Left lung (tissue), 10 donors: ENCODE data around the gene PSME3IP1. TPM values are rescaled to one million over a fixed set of nuclear protein-coding genes. Genes with fewer than 3 reads are reported as not detected.

ENCODE experiments used
- ATAC-seq: fragments of 200-7000 bp; cut with Tn5 transposase; one replicate; pipeline ENCODE4 v1.9.1; 2020; ENCODE audit warnings: moderate library complexity
- DNase-seq, 4 donors: peaks; one replicate each; pipeline ENCODE4 v3.0.0-alpha.2; 2013 to 2020
- H3K27ac ChIP-seq, 2 donors: fragments of 200-600 bp; sonication (generic) in 1 of 2; one replicate each; pipeline versions ENCODE4 v1.5.0 to v1.8.0; 2020 to 2021
- H3K27me3 ChIP-seq, 2 donors: fragments of 200-600 bp; sonication (generic) in 1 of 2; one replicate each; pipeline versions ENCODE4 v1.5.0 to v1.8.0; 2020 to 2021
- H3K36me3 ChIP-seq, 2 donors: fragments of 200-600 bp; sonication (generic) in 1 of 2; one replicate each; pipeline versions ENCODE4 v1.5.0 to v1.8.0; 2020 to 2021
- H3K4me1 ChIP-seq, 2 donors: fragments of 200-600 bp; one replicate each; pipeline ENCODE4 v1.8.0; 2021
- H3K4me3 ChIP-seq, 2 donors: fragments of 200-600 bp; sonication (generic) in 1 of 2; one replicate each; pipeline versions ENCODE4 v1.5.0 to v1.8.0; 2020 to 2021; ENCODE audit warnings: mild to moderate bottlenecking in 1 of 2
- H3K9me3 ChIP-seq, 2 donors: fragments of 200-600 bp; sonication (generic) in 1 of 2; one replicate each; pipeline versions ENCODE4 v1.5.0 to v1.8.0; 2020 to 2021
- intact Hi-C, 2 donors: fragments of 100-400 bp; cut with DNase I; formaldehyde crosslinking; loops; one replicate each; pipeline versions ENCODE4 v1.11.2 to v1.14.2; 2022
- polyA plus RNA-seq, 6 donors: library from polyadenylated mRNA; unstranded; fragments of 120-200 nt; gene quantifications; one replicate each; pipeline ENCODE4 v1.2.1, GENCODE V29; 2013; ENCODE audit not compliant: insufficient read length in 6 of 6
- total RNA-seq, 2 donors: library from RNA; stranded (reverse); fragmentation: NEBNext Ultra II Directional; extraction: Animal tissue kit (Norgen Biotek cat#: 25700); gene quantifications; one replicate each; pipeline ENCODE4 v1.2.1, GENCODE V29; 2021
- TF ChIP-seq, protein P1 (sequence below), 2 donors: fragments of 200-600 bp; sonication (generic) in 1 of 2; IDR thresholded peaks; one replicate each; pipeline versions ENCODE4 v1.5.0 to v1.8.0; 2021; ENCODE audit warnings: antibody characterized with exemption in 2 of 2
- donor health status: DM: no; HTN: yes; CAD: no.
- donor health status: DM: no; HTN: no; CAD: no.

Gene PSME3IP1
- total and polyA plus RNA-seq, 8 donors = 53.1 to 123 (median 104) TPM

DNA sequence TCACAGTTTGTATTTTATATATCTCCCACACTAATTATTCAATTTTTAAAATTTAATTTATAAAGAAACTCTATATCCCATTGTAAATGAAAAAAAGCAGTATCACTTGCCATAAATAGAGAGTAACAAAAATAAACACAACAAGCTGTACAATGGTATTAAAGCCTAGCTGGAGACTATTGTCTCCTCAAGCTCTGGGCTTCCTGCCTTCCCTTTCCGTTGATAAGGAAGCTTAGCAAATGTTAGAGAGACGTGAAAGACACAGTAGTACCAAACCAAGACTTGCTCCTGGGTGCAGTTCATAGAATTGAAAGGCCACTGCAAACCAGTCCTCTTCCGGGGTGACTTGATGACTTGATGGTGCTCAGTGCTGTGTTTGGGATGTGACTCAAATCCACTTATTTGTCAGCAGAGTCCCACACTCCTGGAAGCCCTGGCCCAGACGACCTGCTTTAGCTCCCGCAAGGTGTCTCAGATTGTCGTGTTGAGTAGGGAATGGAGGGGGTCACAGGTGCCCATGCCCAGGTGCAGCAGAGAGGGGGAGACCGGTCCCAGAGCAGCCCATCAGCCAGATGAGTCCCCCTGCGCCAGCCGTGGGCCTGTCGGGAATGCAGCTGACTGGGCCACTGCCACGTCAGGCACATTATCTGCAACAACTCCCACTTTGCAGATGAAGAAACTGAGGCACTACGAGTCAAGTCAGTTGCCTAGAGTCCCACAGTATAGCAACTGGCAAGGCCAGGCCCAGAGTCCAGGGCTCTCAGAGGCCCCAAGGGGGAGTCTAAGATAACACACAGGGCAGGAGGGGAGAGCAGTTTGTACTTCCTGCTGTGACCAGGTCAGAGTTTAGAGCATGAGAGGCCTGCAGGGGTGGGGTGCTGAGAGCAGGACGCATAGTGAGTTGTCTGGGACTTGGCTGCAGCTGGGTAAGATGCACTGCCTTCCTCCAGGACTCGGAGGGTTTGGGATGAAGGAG is 40.5 kb downstream of the PSME3IP1 start:
- H3K27me3 ChIP-seq = no peaks in the 10 kb centered on the region
- H3K36me3 ChIP-seq = peaks cover 0 to 12% of the 10 kb centered on the region in 2 donors
- intact Hi-C loops = no loop called here
- ATAC-seq (no peak), DNase-seq (peak in 1 of 4 donors; percentile 53)
- H3K9me3 ChIP-seq = no peaks in the 10 kb centered on the region
- H3K4me1 ChIP-seq = peaks cover 5 to 74% of the 10 kb centered on the region in 2 donors
- TF ChIP-seq, protein P1, sequence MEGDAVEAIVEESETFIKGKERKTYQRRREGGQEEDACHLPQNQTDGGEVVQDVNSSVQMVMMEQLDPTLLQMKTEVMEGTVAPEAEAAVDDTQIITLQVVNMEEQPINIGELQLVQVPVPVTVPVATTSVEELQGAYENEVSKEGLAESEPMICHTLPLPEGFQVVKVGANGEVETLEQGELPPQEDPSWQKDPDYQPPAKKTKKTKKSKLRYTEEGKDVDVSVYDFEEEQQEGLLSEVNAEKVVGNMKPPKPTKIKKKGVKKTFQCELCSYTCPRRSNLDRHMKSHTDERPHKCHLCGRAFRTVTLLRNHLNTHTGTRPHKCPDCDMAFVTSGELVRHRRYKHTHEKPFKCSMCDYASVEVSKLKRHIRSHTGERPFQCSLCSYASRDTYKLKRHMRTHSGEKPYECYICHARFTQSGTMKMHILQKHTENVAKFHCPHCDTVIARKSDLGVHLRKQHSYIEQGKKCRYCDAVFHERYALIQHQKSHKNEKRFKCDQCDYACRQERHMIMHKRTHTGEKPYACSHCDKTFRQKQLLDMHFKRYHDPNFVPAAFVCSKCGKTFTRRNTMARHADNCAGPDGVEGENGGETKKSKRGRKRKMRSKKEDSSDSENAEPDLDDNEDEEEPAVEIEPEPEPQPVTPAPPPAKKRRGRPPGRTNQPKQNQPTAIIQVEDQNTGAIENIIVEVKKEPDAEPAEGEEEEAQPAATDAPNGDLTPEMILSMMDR (IDR thresholded peaks at IDR 0.05) = no peak
- H3K27ac ChIP-seq = peak overlapping the region; percentile 13 to 67
- H3K4me3 ChIP-seq = no peak overlapping the region

DNA sequence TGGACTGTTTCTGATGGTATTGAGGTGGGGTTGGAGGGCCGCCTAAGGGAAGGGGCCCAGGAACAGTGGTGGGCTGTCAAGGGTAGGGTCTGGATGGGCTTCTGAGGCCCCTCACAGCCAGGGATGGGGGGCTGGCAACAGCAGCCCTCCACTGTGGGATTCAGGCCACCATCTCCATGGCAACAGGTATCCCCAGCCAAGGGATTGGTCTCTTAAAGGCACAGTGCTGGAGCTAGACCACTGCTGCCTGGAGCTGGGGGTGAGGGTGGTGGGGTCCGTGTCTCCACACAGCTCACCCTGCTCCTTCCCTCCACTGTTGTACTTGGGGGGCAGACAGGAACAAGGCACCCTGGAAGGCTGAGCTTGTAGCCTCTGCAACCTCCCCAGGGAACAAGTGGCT is 41.8 kb downstream of the PSME3IP1 start:
- Histone ChIP-seq H3K27ac (peak overlapping the region in 1 of 2 donors; percentile 53), H3K4me3 (no peak overlapping the region), H3K36me3 (peaks cover 0 to 6% of the 10 kb centered on the region in 2 donors), H3K4me1 (peaks cover 5 to 86% of the 10 kb centered on the region in 2 donors), H3K27me3 (no peaks in the 10 kb centered on the region), H3K9me3 (no peaks in the 10 kb centered on the region)
- intact Hi-C loops = no loop called here
- peak in 1 of 4 donors; percentile 8 for DNase-seq
- TF ChIP-seq, protein P1 (IDR thresholded peaks at IDR 0.05) = no peak
- ATAC-seq = no peak

DNA sequence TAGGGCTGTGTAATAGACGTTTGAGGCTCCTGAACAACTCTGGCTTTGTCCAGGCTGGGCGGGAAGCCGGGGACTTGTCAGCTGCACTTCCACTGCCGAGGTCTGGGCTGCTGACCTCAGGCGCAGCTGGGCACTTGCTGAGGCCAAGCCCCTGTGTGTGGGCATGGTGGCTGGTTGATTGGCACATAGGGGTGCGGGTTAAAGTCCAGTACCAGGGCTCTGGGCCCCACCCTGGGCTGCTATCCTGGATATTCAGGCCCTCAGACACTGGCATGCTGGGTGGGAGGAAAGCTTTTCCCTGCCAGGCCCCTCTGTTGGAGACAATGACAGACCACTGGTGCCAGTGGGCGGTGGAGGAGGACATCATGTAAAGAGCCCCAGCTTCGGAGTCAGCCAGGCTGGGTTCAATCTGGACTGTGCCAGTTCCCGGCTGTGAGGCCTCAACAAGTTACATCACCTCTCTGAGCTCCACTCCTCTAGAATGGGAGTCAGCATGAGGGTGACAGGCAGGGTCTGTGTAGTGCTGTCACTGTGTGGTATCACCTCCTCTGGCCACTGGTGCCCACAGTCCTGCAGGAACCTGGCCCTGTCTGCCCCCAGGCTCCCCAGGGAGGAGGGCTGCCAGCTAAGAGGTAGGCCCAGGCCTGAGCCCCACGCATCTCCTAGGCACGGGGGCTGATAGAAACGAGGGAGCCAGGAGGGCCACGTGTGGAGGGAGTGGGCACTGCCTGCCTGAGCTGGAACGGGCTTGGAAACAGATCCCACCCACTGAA is 42.5 kb downstream of the PSME3IP1 start:
- intact Hi-C loops = no loop called here
- Histone ChIP-seq H3K27ac (peak overlapping the region in 1 of 2 donors; percentile 53), H3K27me3 (no peaks in the 10 kb centered on the region), H3K4me3 (no peak overlapping the region), H3K4me1 (peaks cover 5 to 80% of the 10 kb centered on the region in 2 donors), H3K36me3 (peaks cover 0 to 3% of the 10 kb centered on the region in 2 donors), H3K9me3 (no peaks in the 10 kb centered on the region)
- TF ChIP-seq, protein P1 (IDR thresholded peaks at IDR 0.05) = no peak
- ATAC-seq (no peak), DNase-seq (peak in 1 of 4 donors; percentile 50)

DNA sequence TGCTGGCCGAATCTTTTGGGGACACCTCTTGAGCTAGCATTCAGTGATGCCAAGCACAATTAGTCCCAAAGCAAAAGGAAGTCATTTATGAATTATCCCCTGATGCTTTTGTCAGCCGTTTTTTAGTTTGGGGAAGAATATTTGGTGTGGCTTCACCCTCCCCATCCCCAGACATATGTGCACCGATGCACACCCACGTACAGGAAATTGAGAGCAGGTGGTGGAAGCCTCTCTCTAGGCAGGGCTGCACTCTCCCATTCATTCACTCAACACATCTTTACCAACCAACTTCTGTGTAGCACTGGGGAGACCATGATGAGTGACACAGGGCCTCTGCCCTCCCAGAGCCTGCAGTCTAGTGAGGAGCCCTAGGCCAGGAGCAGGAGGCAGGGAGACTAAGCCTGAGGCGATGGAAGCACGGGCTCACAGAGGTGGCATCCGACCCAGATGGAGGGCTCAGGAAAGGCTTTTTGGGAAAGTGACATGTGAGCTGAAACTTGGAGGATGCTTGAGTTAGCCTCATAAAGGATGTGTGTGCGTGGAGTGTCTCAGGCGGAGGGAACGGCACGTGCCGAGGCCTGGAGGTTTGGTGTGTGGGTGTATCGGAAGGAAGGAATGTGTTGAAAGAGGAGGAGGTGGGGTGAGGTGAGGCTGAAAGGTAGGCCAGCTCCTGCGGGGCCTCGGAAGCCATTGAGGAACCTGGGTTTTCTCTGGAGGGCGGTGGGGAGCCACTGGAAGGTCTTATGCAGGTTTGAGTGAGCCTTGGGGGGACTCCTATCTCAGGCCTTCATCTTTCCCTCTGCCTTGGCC is 43.8 kb downstream of the PSME3IP1 start:
- no peak for ATAC-seq
- DNase-seq = peak in 1 of 4 donors; percentile 55
- Histone ChIP-seq H3K4me1 (peaks cover 1 to 67% of the 10 kb centered on the region in 2 donors), H3K4me3 (no peak overlapping the region), H3K27ac (peak overlapping the region in 1 of 2 donors; percentile 28), H3K36me3 (peaks cover 0 to 16% of the 10 kb centered on the region in 2 donors), H3K9me3 (no peaks in the 10 kb centered on the region), H3K27me3 (no peaks in the 10 kb centered on the region)
- TF ChIP-seq, protein P1 (IDR thresholded peaks at IDR 0.05) = no peak
- intact Hi-C loops = no loop called here
